ENCODE results near the gene NXN. TPM values are rescaled to one million over a fixed set of nuclear protein-coding genes. Genes with fewer than 3 reads are reported as not detected.
A peak's percentile ranks its signal among the peaks of the same experiment; 100 is the strongest.

NXN gene
- total RNA-seq, 4 donors from 2014 or later = 6.6 to 28.4 (median 14.7) TPM

GRCh38 chr17:1010086-1010450, 30.5 kb upstream of the NXN start:
- TF ChIP-seq EP300 (IDR thresholded peaks at IDR 0.05) = no peak
- TF ChIP-seq CTCF (IDR thresholded peaks at IDR 0.05) = no peak
- TF ChIP-seq POLR2A (IDR thresholded peaks at IDR 0.05) = no peak
- peaks cover 4 to 55% (median 18%) of the 10 kb centered on the region in 4 donors for H3K4me1 ChIP-seq

GRCh38 chr17:1009229-1010085, 29.9 kb upstream of the NXN start:
- H3K36me3 ChIP-seq = peaks cover 0 to 64% (median 3%) of the 10 kb centered on the region in 3 donors
- peak overlapping the region in 3 of 4 donors; percentile 57 to 89 (median 66) for H3K27ac ChIP-seq
- no peak for DNase-seq (ENCODE audit: low spot score in 2 of 2)
- 75 to 79% methylated on average over 15 to 18 of the region's 19 CpGs for WGBS, 2 donors
- TF ChIP-seq EP300 (IDR thresholded peaks at IDR 0.05) (no peak), CTCF (IDR thresholded peaks at IDR 0.05) (no peak), POLR2A (IDR thresholded peaks at IDR 0.05) (no peak)
- H3K4me3 ChIP-seq = no peak overlapping the region
- H3K4me1 ChIP-seq = peaks cover 4 to 62% (median 23%) of the 10 kb centered on the region in 4 donors
- H3K9me3 ChIP-seq = no peaks in the 10 kb centered on the region
- no peaks in the 10 kb centered on the region for H3K27me3 ChIP-seq

More at GRCh38 chr17:1010086-1010450, 30.5 kb upstream of the NXN start:
- Histone ChIP-seq H3K27ac (peak overlapping the region in 2 of 4 donors; percentile 57 to 89), H3K27me3 (no peaks in the 10 kb centered on the region), H3K36me3 (peaks cover 0 to 64% (median 3%) of the 10 kb centered on the region in 3 donors), H3K9me3 (no peaks in the 10 kb centered on the region), H3K4me3 (no peak overlapping the region)
- WGBS, 2 donors = 68% methylated on average over 4 to 8 of the region's 10 CpGs
- DNase-seq (ENCODE audit: low spot score in 2 of 2) = no peak

- Histone ChIP-seq H3K9me3 (no peaks in the 10 kb centered on the region), H3K4me1 (peaks cover 4 to 74% (median 27%) of the 10 kb centered on the region in 4 donors), H3K36me3 (peaks cover 0 to 72% (median 9%) of the 10 kb centered on the region in 3 donors), H3K27ac (peak overlapping the region; percentile 58 to 89 (median 71)), H3K27me3 (no peaks in the 10 kb centered on the region), H3K4me3 (no peak overlapping the region)
- DNase-seq (ENCODE audit: low spot score in 2 of 2) = peak; percentile 57 to 61
- TF ChIP-seq CTCF (IDR thresholded peaks at IDR 0.05) = no peak
- peak in 1 of 2 donors; percentile 84 for TF ChIP-seq EP300 (IDR thresholded peaks at IDR 0.05)
- 68 to 85% methylated on average over 19 to 21 of the region's 21 CpGs for WGBS, 2 donors
Observed at GRCh38 chr17:1008008-1008761, 28.6 kb upstream of the NXN start.

- Histone ChIP-seq H3K27ac (peak overlapping the region; percentile 56 to 89 (median 71)), H3K4me3 (no peak overlapping the region), H3K27me3 (no peaks in the 10 kb centered on the region), H3K9me3 (no peaks in the 10 kb centered on the region), H3K36me3 (peaks cover 0 to 70% (median 16%) of the 10 kb centered on the region in 3 donors), H3K4me1 (peaks cover 4 to 82% (median 34%) of the 10 kb centered on the region in 4 donors)
- TF ChIP-seq POLR2A (IDR thresholded peaks at IDR 0.05) = no peak
- TF ChIP-seq EP300 (IDR thresholded peaks at IDR 0.05) = no peak
- no peak for TF ChIP-seq CTCF (IDR thresholded peaks at IDR 0.05)
- WGBS, 2 donors = 82 to 93% methylated on average over 12 to 14 of the region's 16 CpGs
- DNase-seq (ENCODE audit: low spot score in 2 of 2) = no peak
Observed at GRCh38 chr17:1007310-1008007, 27.9 kb upstream of the NXN start.

Data from tibial nerve (tissue), 4 donors.